ENCODE results near the gene CD44. TPM values are rescaled to one million over a fixed set of nuclear protein-coding genes. Genes with fewer than 3 reads are reported as not detected.

Gene CD44
- total RNA-seq, 4 donors from 2014 or later = 211 to 319 (median 266) TPM

DNA sequence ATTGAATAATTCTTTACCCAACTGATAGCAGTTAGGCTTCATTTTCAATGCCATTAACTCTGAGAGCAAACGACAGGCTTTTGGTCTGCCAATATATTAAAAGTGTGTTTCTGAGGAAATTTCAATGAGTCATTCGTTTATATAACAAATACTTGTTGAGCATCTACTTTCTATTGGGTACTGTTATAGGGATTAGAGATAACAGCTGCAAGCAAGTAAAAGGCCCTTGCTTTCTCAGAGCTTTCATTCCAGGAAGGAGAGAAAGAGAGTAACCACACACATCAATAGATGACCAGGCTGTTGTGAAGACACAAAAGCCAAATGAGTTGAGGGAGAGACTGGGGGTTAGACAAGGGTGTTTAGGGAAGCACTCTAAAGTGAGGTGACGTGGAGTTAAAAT is 35.7 kb downstream of the CD44 start:
- TF ChIP-seq POLR2AphosphoS5 (IDR thresholded peaks at IDR 0.05) = peak; percentile 45
- TF ChIP-seq EP300 (IDR thresholded peaks at IDR 0.05) = no peak
- no peak for TF ChIP-seq POLR2A (IDR thresholded peaks at IDR 0.05)
- TF ChIP-seq, protein P1, sequence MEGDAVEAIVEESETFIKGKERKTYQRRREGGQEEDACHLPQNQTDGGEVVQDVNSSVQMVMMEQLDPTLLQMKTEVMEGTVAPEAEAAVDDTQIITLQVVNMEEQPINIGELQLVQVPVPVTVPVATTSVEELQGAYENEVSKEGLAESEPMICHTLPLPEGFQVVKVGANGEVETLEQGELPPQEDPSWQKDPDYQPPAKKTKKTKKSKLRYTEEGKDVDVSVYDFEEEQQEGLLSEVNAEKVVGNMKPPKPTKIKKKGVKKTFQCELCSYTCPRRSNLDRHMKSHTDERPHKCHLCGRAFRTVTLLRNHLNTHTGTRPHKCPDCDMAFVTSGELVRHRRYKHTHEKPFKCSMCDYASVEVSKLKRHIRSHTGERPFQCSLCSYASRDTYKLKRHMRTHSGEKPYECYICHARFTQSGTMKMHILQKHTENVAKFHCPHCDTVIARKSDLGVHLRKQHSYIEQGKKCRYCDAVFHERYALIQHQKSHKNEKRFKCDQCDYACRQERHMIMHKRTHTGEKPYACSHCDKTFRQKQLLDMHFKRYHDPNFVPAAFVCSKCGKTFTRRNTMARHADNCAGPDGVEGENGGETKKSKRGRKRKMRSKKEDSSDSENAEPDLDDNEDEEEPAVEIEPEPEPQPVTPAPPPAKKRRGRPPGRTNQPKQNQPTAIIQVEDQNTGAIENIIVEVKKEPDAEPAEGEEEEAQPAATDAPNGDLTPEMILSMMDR (IDR thresholded peaks at IDR 0.05) = no peak
- Histone ChIP-seq H3K4me1 (peaks cover 48 to 71% (median 50%) of the 10 kb centered on the region in 3 donors), H3K9me3 (no peaks in the 10 kb centered on the region), H3K4me3 (no peak overlapping the region), H3K27me3 (no peaks in the 10 kb centered on the region), H3K36me3 (peaks cover 0 to 23% of the 10 kb centered on the region in 2 donors), H3K27ac (peak overlapping the region; percentile 40 to 66 (median 56))
- no peak for ATAC-seq
- WGBS, 2 donors (ENCODE audit: low coverage in 1 of 2) = 15 to 33% methylated on average over 3 of the region's 3 CpGs

DNA sequence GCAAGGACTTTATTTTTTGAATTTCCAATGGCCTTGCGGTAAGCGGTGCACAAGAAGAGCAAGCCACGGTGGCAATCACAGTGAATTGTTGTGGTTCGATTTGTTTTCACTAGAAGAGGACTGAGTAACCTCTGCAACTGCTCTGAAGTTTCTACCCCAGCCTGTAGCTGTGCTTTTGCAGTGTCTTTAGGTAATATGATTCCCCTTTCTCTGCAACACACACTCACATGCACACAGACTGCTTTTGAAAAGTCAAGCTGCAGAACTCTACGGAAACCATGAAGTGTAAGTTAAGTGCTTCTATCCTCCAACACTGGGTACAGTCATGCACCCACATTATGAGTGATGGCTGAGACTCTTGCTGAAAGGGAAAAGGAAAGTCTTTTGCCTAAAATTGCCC is 38.4 kb downstream of the CD44 start:
- peaks cover 38 to 63% (median 39%) of the 10 kb centered on the region in 3 donors for H3K4me1 ChIP-seq

DNA sequence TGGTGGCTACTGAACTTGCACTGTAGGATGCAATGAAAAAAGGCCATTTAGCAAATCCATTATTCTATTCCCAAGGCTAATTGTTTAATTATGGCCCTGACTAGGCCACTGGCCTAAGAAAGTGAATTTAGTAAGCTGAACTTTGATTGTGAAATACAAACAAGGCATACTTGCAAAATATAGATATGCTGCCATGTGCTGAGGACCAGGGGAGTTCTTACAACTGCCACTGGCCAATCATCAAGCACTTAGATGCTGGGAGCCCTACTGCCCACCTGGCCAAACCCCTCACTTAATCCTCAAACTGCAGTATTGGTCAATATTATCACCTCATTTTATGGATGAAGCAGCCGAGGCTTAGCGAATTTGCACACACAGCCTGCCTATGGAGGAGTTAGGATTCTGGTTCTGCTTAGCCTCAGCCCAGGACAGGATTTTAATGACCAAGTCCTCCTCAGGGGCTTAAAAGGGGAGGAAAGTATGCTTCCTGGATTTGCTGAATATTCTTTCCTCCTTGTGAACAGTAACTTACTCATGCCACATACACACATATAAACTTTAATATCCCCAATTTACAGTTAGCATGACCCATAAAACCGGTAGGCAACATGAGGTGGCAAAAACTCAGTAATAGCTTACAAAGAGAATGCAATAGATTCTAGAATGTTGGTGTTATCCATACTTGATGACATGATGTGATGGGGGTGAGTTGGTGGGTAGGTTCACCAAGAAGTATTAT is 39.3 kb downstream of the CD44 start:
- H3K27ac ChIP-seq = peak overlapping the region in 2 of 4 donors; percentile 11 to 52
- H3K4me3 ChIP-seq = no peak overlapping the region
- ATAC-seq = no peak
- TF ChIP-seq POLR2A (IDR thresholded peaks at IDR 0.05) (no peak), EP300 (IDR thresholded peaks at IDR 0.05) (no peak), POLR2AphosphoS5 (IDR thresholded peaks at IDR 0.05) (peak; percentile 33)
- TF ChIP-seq, protein P1 (IDR thresholded peaks at IDR 0.05) = no peak
- 88 to 90% methylated on average over 1 to 3 of the region's 3 CpGs for WGBS, 2 donors (ENCODE audit: low coverage in 1 of 2)
- peaks cover 0 to 51% of the 10 kb centered on the region in 2 donors for H3K36me3 ChIP-seq
- H3K27me3 ChIP-seq = no peaks in the 10 kb centered on the region
- no peaks in the 10 kb centered on the region for H3K9me3 ChIP-seq
- H3K4me1 ChIP-seq = peaks cover 34 to 66% (median 38%) of the 10 kb centered on the region in 3 donors

More for the DNA sequence above, 38.4 kb downstream of the CD44 start:
- H3K27ac ChIP-seq = peak overlapping the region in 1 of 4 donors; percentile 1
- no peak for TF ChIP-seq POLR2A (IDR thresholded peaks at IDR 0.05)
- TF ChIP-seq, protein P1 (IDR thresholded peaks at IDR 0.05) = no peak
- H3K27me3 ChIP-seq = no peaks in the 10 kb centered on the region
- ATAC-seq = no peak
- no peaks in the 10 kb centered on the region for H3K9me3 ChIP-seq
- H3K36me3 ChIP-seq = peaks cover 0 to 42% of the 10 kb centered on the region in 2 donors
- H3K4me3 ChIP-seq = no peak overlapping the region
- WGBS, 2 donors (ENCODE audit: low coverage in 1 of 2) = 82 to 95% methylated on average over 3 to 5 of the region's 5 CpGs

DNA sequence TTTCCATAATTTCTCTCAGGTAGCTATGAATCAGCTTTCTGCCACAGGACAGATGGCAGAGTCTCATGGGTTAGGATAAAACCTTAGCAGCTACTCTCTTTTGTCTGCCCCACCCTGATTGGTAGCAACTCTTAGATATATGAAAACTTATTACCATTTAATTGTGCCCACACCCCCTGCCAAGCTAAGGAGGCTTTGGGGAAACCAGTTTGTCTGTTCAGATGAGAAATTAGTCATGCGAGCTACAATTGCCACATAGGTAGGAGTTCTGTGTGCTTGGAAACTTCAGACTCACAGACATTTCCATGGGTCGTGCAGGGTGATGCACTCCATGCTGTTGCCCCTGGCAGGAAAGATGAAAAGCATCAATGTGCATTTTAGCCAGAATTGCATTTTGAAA is 39.9 kb downstream of the CD44 start:
- H3K36me3 ChIP-seq = peaks cover 0 to 55% of the 10 kb centered on the region in 2 donors
- TF ChIP-seq POLR2A (IDR thresholded peaks at IDR 0.05) = no peak
- TF ChIP-seq EP300 (IDR thresholded peaks at IDR 0.05) = no peak
- TF ChIP-seq POLR2AphosphoS5 (IDR thresholded peaks at IDR 0.05) = peak; percentile 5
- TF ChIP-seq, protein P1 (IDR thresholded peaks at IDR 0.05) = no peak
- peak overlapping the region in 2 of 4 donors; percentile 9 to 52 for H3K27ac ChIP-seq
- H3K27me3 ChIP-seq = no peaks in the 10 kb centered on the region
- H3K9me3 ChIP-seq = no peaks in the 10 kb centered on the region
- WGBS, 2 donors (ENCODE audit: low coverage in 1 of 2) = 47% methylated on average over 2 of the region's 2 CpGs; no CpG with 5 or more reads in 1 of the 2 donors
- peaks cover 27 to 66% (median 32%) of the 10 kb centered on the region in 3 donors for H3K4me1 ChIP-seq
- ATAC-seq = no peak
- H3K4me3 ChIP-seq = no peak overlapping the region

Data from gastroesophageal sphincter (tissue), 4 donors.